Upper lobe of left lung (tissue), 6 donors: ENCODE results near the gene NFIB. TPM values are rescaled to one million over a fixed set of nuclear protein-coding genes. Genes with fewer than 3 reads are reported as not detected.

Source experiments
- ATAC-seq, 2 donors: fragments of 200-7000 bp; cut with Tn5 transposase; one replicate each; pipeline ENCODE4 v1.9.1; 2022; ENCODE audit warnings: mild to moderate bottlenecking in 2 of 2, moderate library complexity in 2 of 2; ENCODE audit not compliant: low FRiP score in 2 of 2
- DNase-seq, 2 donors: peaks; one replicate each; pipeline ENCODE4 v3.0.0-alpha.2; 2019 to 2020
- H3K27ac ChIP-seq, 4 donors: fragments of 200-600 bp; sonication (generic); one replicate each; pipeline ENCODE4 v1.5.1; 2016 to 2019
- H3K27me3 ChIP-seq, 4 donors: fragments of 200-600 bp; sonication (generic); one replicate each; pipeline ENCODE4 v1.5.1; 2017 to 2019
- H3K36me3 ChIP-seq, 4 donors: fragments of 200-600 bp; sonication (generic); one replicate each; pipeline ENCODE4 v1.5.1; 2016 to 2019
- H3K4me1 ChIP-seq, 4 donors: fragments of 200-600 bp; sonication (generic); one replicate each; pipeline ENCODE4 v1.5.1; 2018 to 2019
- H3K4me3 ChIP-seq, 4 donors: fragments of 200-600 bp; sonication (generic); one replicate each; pipeline ENCODE4 v1.5.1; 2017 to 2019; ENCODE audit warnings: mild to moderate bottlenecking in 2 of 4, moderate library complexity in 1 of 4
- H3K9me3 ChIP-seq, 4 donors: fragments of 200-600 bp; sonication (generic); one replicate each; pipeline ENCODE4 v1.5.1; 2018 to 2019
- EP300 ChIP-seq, 4 donors: sonication (generic); formaldehyde crosslinking; IDR thresholded peaks; one replicate each; pipeline ENCODE4 v1.5.1; 2017; ENCODE audit warnings: antibody characterized with exemption in 4 of 4, control low read depth in 2 of 4
- POLR2A ChIP-seq, 4 donors: fragments of 450-650 bp; IDR thresholded peaks; one replicate each; pipeline ENCODE4 v1.5.1; 2016 to 2017; ENCODE audit warnings: antibody characterized with exemption in 4 of 4, mild to moderate bottlenecking in 2 of 4
- POLR2AphosphoS5 ChIP-seq, 2 donors: sonication (generic); formaldehyde crosslinking; IDR thresholded peaks; one replicate each; pipeline ENCODE4 v1.5.1; 2017; ENCODE audit warnings: antibody characterized with exemption in 2 of 2
- WGBS, 2 donors: methylation state at CpG; one replicate each; pipeline ENCODE4 v1.1.5; 2017 to 2018; 5-methylcytosine and 5-hydroxymethylcytosine counted together
- total RNA-seq, 6 donors: library from RNA; depleted of rRNA in 4 of 6; stranded (reverse); fragments of >200 nt in 4 of 6; gene quantifications; one replicate each; pipeline versions ENCODE4 v1.1.0 to v1.2.1, GENCODE V29; 2016 to 2021
- TF ChIP-seq, protein P1 (sequence below), 6 experiments: fragments of 450-650 bp in 4 of 6; fragments of 200-600 bp in 2 of 6; sonication (generic) in 2 of 6; IDR thresholded peaks; one replicate each; pipeline ENCODE4 v1.5.1; 2016 to 2019; ENCODE audit warnings: antibody characterized with exemption in 6 of 6
- donor health status: DM: no; HTN: no; CAD: no; lungs with moderate emphysema.
- donor health status: DM: no; HTN: yes; CAD: no; lungs with severe emphysema.

NFIB gene
- total RNA-seq, 6 donors from 2014 or later: 33.9 to 109 (median 67.5) TPM

DNA sequence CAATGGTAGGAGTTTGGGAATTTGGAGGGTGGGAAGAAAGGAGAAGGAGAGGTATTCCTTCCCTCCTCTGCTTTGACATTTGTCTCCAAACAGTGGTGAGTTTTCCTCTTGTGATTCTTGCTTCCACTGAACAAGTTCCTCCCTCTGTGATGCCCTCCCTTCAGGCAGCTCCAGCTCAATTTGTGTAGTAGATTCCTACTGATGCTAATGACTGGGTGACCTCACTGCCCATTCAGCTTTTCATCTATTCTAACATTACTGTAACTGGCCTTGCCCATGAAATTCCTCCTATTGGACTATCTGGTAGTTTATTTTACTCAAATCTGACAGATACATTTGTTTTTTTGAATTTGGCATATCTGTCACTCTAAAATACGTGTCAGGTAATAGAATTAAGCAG, 121.4 kb downstream of the NFIB start:
- WGBS, 2 donors: 69 to 89% methylated on average over 1 of the region's 1 CpG
- H3K4me3 ChIP-seq: no peak overlapping the region
- H3K4me1 ChIP-seq: peaks cover 0 to 28% (median 3%) of the 10 kb centered on the region in 4 donors
- H3K9me3 ChIP-seq: no peaks in the 10 kb centered on the region
- H3K27me3 ChIP-seq: no peaks in the 10 kb centered on the region
- TF ChIP-seq POLR2AphosphoS5 (IDR thresholded peaks at IDR 0.05) (no peak), POLR2A (IDR thresholded peaks at IDR 0.05) (no peak), EP300 (IDR thresholded peaks at IDR 0.05) (no peak)
- TF ChIP-seq, protein P1, sequence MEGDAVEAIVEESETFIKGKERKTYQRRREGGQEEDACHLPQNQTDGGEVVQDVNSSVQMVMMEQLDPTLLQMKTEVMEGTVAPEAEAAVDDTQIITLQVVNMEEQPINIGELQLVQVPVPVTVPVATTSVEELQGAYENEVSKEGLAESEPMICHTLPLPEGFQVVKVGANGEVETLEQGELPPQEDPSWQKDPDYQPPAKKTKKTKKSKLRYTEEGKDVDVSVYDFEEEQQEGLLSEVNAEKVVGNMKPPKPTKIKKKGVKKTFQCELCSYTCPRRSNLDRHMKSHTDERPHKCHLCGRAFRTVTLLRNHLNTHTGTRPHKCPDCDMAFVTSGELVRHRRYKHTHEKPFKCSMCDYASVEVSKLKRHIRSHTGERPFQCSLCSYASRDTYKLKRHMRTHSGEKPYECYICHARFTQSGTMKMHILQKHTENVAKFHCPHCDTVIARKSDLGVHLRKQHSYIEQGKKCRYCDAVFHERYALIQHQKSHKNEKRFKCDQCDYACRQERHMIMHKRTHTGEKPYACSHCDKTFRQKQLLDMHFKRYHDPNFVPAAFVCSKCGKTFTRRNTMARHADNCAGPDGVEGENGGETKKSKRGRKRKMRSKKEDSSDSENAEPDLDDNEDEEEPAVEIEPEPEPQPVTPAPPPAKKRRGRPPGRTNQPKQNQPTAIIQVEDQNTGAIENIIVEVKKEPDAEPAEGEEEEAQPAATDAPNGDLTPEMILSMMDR (IDR thresholded peaks at IDR 0.05): no peak
- DNase-seq: no peak
- no peak overlapping the region for H3K27ac ChIP-seq
- no peaks in the 10 kb centered on the region for H3K36me3 ChIP-seq
- ATAC-seq: no peak

DNA sequence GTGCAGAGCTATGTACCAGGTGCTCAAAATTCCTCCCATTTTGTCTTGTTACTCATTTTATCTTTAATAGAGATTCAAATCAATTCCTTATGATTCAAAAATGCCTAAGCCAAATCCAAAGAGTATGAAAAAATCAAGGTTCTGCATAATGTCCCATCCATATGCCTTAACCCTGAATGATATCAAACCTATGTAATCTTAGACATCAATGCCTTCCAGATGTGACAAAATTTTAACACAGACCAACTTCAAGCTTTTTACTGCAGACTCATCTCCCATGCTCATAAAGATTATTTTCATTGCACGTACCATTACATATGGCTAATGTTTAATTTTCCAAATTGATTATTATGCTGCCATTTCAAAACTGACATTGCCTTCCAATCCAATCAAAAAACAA, 122.4 kb downstream of the NFIB start:
- Histone ChIP-seq H3K36me3 (no peaks in the 10 kb centered on the region), H3K9me3 (no peaks in the 10 kb centered on the region), H3K27me3 (no peaks in the 10 kb centered on the region), H3K4me3 (no peak overlapping the region), H3K4me1 (peaks cover 0 to 30% (median 3%) of the 10 kb centered on the region in 4 donors), H3K27ac (no peak overlapping the region)
- TF ChIP-seq, protein P1 (IDR thresholded peaks at IDR 0.05): no peak
- TF ChIP-seq POLR2A (IDR thresholded peaks at IDR 0.05) (no peak), POLR2AphosphoS5 (IDR thresholded peaks at IDR 0.05) (no peak)
- DNase-seq: no peak
- WGBS, 2 donors: 100% methylated on average over 1 of the region's 1 CpG
- ATAC-seq: no peak

DNA sequence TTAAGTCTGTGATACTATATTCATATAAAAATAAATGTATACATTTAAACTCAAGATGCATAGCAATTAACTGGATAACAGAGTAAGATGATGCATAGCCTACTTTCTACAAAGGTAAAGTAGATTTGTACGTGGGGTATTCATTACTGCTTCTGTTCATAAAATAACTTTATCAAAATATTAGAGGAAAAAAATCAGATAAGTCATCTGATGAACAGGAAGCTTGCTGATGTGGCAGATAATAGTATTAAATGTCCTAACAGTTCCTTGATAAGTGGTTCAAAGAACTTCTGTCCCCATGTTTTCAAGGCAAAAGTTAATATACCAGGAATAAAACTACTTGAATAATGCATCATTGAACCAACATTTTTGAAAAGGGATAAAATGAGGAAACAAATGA, 123.7 kb downstream of the NFIB start:
- H3K36me3 ChIP-seq: no peaks in the 10 kb centered on the region
- 34 to 39% methylated on average over 1 of the region's 1 CpG for WGBS, 2 donors
- H3K9me3 ChIP-seq: no peaks in the 10 kb centered on the region
- no peak for ATAC-seq
- H3K4me3 ChIP-seq: no peak overlapping the region
- H3K27ac ChIP-seq: no peak overlapping the region
- no peak for DNase-seq
- TF ChIP-seq EP300 (IDR thresholded peaks at IDR 0.05): no peak
- TF ChIP-seq, protein P1 (IDR thresholded peaks at IDR 0.05): no peak
- no peak for TF ChIP-seq POLR2AphosphoS5 (IDR thresholded peaks at IDR 0.05)
- TF ChIP-seq POLR2A (IDR thresholded peaks at IDR 0.05): no peak
- H3K4me1 ChIP-seq: peaks cover 0 to 32% (median 3%) of the 10 kb centered on the region in 4 donors
- H3K27me3 ChIP-seq: no peaks in the 10 kb centered on the region

DNA sequence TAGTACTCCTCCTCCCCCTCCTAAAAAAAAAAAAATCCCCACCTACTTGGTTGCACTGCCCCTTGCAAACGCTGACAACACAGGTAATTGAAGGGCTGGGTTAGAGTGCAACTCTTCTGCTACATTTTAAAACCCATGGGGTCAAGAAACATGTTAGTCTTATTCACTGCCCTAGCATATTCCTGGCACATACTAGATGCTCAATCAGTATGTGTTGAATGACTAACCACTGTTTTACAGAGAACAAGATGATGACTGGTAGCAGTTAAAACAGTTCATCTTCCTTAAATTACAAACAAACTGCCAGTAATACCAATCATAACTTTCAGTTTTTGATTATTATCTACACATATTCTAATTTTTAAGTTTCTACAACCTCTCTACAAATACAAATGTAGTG, 124.4 kb downstream of the NFIB start:
- TF ChIP-seq EP300 (IDR thresholded peaks at IDR 0.05) (no peak), POLR2A (IDR thresholded peaks at IDR 0.05) (no peak), POLR2AphosphoS5 (IDR thresholded peaks at IDR 0.05) (no peak)
- TF ChIP-seq, protein P1 (IDR thresholded peaks at IDR 0.05): no peak
- H3K27me3 ChIP-seq: no peaks in the 10 kb centered on the region
- H3K27ac ChIP-seq: no peak overlapping the region
- H3K4me3 ChIP-seq: no peak overlapping the region
- 80 to 100% methylated on average over 1 of the region's 1 CpG for WGBS, 2 donors
- peaks cover 0 to 28% (median 3%) of the 10 kb centered on the region in 4 donors for H3K4me1 ChIP-seq
- ATAC-seq (no peak), DNase-seq (no peak)
- H3K36me3 ChIP-seq: no peaks in the 10 kb centered on the region
- H3K9me3 ChIP-seq: no peaks in the 10 kb centered on the region

DNA sequence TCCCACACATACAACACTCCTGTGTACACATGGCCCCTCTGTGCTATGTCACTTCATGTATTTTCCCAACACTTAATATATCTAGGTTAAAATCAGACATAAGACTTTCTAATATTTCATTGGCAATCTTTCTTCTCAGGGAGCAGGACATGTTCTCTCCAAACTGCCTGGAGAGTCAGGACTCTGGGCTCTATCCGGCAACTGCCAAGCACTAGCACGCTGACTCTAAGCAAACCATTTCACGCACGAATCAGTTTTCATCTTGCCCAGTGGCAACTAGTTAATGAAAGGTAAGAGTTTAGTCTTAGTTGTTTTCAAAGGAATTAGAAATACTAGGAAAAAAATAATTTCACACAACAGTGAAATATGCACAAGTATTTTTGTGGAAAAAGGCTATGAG, 124.8 kb downstream of the NFIB start:
- no peaks in the 10 kb centered on the region for H3K36me3 ChIP-seq
- ATAC-seq (no peak), DNase-seq (no peak)
- no peak overlapping the region for H3K4me3 ChIP-seq
- H3K9me3 ChIP-seq: no peaks in the 10 kb centered on the region
- TF ChIP-seq EP300 (IDR thresholded peaks at IDR 0.05) (no peak), POLR2A (IDR thresholded peaks at IDR 0.05) (no peak), POLR2AphosphoS5 (IDR thresholded peaks at IDR 0.05) (no peak)
- TF ChIP-seq, protein P1 (IDR thresholded peaks at IDR 0.05): no peak
- 89 to 93% methylated on average over 4 of the region's 4 CpGs for WGBS, 2 donors
- no peak overlapping the region for H3K27ac ChIP-seq
- peaks cover 0 to 28% (median 3%) of the 10 kb centered on the region in 4 donors for H3K4me1 ChIP-seq
- no peaks in the 10 kb centered on the region for H3K27me3 ChIP-seq
